ENCODE measurements around the gene LONP1.

LONP1 gene

DNA sequence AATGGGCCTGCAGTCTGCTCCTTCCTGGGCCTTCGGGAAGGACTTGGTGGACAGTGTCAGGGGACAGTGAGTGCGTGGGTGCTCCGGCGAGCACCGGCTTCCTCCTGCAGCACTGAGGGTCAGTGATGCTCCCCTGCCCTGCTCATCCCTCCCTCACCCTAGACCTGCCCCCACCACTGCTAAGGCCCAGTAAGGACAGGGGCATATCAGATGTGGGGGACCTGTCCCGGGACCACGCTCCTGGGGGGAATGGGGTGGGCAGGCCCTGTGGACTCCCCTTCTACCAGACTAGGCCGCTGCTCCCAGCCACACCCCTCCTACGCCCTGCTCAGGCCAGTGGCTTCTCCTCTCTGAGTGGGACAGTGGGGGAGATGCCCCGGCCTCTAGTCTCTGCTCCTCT, 42.8 kb downstream of the LONP1 start:
- no peak for DNase-seq

DNA sequence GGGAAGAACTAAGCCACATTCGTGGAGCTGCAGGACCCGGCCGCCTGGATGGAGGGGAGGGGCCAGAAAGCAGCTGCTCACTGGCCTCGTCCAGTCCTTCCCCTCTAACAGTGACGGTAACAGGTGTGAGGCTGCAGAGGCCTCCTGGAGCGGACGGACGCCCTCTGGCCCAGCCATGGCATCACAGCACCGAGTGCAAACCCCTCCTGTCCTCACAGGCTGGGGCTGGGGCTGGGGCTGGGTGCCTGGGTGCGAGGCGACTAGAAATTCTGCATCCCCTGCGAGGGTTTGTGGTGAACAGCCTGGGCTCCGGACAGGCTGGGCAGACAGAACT, 43.2 kb downstream of the LONP1 start:
- DNase-seq: no peak

DNA sequence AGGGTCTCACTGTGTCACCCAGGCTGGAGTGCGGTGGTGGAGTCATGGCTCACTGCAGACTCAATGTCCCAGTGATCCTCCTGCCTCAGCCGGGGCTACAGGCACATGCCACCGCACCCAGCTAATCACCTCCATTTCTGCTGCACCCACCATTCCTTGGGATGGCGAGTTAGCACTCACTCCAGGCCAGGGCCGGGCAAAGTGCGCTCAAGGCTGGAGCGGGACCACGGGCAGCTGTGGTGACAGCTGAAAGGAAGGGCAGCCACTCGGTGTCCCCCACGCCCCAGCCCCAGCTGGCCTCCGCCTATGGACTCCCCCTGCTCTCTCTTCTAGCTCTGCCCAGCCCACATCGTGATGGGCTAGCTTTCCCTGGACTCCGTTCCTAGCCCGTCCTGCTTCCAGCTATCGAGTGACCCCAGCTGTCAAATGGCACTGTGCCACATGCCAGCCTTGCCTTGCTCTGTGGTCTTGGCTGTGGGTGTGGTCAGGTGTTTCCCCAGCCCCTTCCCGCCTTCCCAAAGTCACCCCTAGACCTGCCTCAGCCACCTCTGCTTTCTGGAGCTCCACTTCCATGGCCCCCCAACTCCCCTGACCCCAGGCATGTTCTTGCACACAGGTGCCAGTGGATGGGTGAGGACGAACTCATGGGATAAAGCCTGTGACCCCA, 43.7 kb downstream of the LONP1 start:
- no peak for DNase-seq

DNA sequence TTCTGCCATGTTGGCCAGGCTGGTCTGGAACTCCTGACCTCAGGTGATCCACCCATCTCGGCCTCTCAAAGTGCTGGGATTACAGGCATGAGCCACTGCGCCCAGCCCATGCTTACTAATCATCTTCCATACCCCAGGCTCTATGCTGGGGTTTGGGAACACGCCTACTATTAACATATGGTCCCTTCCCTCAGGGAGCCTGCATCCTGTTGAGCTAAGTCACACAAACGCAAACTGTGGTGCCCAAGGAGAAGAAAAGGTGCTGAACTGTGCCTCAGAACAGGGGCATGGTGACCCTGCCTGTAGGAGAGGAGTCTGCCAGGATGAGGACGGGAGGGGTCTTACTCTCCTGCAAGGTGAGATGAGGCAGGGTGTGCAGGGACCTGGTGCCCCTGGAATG, 45.2 kb downstream of the LONP1 start:
- DNase-seq: no peak

DNA sequence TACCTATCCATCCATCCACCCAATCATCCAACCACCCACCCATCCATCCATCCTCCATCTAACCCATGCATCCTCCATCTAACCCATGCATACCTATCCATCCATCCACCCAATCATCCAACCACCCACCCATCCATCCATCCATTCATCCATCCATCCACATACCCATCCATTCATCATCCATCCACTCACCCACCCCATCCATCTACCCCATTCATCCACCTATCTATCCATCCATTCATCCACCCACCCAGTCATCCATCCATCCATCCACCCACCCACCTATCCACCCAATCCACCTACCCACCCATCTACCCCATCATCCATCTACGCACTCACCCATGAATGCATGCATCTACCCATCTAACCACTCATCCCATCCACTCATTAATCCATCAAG, 46.2 kb downstream of the LONP1 start:
- no peak for DNase-seq

DNA sequence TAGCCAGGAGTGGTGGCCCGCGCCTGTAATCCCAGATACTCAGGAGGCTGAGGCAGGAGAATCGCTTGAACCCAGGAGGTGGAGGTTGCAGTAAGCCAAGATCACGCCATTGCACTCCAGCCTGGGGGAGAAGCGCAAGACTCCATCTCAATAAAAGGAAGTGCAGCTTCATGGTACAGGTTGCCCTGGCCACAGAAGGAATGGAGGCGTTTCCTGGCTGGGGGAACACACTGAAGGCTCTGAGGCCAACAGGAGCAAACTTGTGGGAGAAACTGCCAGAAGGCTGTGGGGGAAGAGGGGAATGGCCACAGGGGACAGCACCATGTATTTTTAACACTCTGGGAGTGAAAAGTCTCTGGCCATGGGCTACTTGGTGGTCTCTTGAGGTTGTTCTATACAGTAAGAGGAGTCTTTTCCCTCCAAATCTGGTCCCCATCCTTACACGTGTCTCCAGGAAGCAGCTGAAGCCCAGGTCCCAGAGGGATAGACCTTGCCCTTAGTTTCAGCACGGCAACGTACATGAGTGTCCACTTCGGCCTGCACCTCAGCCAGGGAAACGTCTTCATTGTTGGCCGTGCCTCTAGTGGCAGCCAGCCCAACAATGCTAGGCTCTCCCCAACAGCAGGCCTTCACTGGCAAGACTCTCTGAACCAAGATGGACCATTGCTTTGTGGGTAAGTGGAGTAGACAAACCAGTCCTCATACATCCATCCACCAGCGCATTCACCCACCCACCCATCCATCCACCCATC, 47.1 kb downstream of the LONP1 start:
- DNase-seq: no peak

DNA sequence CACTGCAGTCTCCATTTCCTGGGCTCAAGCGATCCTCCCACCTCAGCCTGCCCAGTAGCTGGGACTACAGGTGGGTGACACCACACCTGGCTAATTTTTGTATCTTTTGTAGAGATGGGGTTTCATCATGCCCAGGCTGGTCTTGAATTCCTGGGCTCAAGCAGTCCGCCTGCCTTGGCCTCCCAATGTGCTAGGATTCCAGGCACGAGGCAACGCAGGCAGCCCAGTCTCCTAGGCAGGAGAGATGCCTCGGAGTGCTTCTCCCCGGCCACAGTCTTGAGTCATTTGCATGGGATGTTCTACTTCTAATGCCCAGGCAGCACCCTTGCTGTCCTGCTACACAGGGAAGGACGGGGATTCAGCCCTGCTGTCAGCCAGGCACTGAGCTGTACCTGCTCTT, 48.3 kb downstream of the LONP1 start:
- no peak for DNase-seq

DNA sequence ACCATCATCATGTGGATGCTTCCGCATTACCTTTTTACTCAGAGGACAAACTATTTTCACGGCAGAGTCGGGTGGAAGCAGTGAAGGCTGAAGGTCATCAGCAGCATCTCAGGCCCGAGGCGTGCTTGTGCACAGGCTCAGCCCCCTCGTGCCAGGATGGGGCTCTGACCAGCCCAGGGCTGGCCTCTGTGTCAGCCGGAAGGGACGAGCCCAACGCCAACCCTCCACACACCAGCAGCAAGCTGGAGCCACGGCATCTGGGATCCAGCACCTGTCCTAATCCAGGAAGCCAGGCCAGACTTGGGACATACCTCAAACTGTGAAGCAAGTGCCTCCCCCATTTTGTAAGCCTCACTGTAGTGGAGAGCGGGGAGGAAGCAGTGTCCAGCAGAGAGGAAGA, 50.7 kb downstream of the LONP1 start:
- DNase-seq: no peak

DNA sequence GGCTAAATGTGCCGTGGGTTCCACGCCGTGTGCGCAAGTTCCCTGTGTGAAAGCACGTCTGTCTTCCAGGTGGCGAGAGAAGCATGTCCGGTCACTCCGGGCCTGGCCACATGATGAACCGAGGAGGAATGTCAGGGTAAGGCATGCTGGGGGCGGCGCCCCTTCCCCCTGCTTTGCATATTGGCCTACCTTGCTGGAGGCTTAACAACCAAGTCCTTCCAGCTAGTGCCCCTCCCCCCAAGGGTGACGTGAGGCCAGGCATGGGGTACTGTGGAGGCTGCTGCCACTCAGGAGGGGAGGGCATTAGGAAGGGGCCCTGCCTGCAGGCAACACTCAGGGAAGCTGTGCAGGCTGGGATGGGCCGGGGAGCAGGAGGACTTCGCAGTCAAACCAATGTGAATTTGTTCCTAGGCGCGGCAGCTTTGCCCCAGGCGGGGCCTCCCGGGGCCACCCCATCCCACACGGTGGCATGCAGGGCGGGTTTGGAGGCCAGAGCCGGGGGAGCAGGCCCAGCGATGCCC, 52.1 kb downstream of the LONP1 start:
- DNase-seq: no peak

DNA sequence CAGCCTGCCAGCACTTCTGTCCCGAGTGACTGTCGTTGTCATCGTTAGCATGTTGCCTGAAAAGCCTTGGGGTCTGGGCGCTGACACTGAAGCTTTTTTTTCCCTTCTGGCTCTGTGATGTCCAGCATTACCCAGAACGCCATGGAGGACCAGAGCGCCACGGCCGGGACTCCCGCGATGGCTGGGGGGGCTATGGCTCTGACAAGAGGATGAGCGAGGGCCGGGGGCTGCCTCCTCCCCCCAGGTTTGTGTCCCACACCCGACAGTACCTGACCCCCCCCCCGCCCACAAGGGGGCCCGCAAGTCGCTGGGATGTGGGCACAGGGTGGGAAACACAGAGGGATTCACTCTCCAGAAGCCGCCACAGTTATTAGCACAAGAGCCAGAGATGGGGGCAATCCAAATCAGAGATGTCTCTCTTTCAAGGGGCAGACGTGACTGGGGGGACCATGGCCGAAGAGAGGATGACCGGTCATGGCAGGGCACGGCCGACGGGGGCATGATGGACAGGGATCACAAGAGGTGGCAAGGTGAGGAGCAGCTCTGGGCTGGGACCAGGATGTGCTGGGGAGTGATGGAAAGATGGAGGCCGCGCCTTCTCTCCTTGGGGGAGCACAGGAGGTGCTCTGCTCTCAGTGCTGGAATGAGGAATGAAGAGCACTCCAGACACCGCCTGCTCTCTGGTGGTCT, 52.9 kb downstream of the LONP1 start:
- no peak for DNase-seq

DNA sequence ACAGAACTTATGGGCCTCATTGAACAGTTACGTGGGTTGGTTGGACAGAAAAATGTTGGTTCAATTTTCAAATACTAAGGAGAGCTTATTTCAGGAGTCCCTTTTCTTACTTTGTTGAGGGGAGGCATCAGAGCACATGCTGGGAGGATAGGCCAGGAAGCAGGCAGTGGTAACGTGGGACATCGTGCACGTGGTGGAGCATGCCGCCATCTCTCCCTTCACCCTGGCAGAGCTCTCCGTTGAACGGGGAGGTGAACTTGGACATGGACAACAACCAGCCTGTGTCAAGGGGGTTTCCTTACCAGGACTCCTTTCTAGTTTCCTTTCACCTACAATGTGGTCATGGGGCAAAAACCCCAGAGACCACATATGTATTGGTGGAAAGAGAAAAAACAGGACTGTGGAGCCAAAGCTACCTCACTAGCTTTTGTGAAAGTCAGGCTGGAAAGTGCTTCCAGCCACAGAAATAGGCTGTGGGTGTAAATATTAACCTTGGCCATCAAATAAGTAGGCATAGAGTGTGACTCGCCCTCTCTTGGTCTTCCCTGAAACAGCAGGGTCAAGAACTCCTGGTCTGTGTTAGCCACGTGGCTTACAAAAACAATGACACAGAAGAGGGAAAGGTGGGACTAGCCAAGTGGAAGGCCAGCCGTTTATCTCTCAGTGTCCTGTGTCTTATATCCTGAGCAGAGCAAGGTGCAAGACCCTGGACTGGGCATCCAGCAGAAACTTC, 54.0 kb downstream of the LONP1 start:
- DNase-seq: no peak

DNA sequence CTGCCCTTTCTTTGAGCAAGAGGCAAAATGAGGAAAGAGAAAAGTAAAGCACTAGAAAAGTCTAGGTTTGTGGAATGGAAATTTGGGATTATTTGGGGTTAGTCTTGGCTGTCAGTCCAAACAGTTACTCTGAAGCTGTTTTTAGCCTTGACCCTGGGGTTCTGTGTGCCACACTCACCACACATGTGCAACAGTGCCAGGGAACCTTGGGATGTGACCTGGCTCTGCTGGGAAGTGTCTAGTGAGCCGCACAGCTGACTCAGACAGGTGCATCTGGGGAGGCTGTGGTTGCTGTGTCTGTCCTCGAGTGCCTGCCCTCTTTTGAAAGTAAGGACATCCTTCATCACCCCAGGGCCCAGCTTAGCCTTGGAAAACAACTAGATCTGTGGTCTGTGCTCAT, 55.4 kb downstream of the LONP1 start:
- no peak for DNase-seq

DNA sequence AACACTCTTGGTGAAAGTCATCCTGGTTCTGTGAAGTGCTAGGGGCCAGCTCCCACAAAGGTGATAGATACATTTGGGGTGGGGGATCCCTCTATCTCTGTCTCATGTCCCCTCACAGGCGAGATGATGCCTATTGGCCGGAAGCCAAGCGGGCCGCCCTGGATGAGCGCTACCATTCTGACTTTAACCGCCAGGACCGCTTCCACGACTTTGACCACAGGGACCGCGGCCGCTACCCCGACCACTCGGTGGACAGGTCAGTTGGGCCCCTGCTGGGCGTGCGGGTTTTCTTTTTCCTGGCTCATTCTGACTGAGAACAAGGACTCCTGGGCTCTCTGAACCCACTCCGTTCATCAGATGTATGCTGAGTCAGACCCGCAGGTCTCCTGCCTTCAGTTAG, 56.0 kb downstream of the LONP1 start:
- DNase-seq: no peak

DNA sequence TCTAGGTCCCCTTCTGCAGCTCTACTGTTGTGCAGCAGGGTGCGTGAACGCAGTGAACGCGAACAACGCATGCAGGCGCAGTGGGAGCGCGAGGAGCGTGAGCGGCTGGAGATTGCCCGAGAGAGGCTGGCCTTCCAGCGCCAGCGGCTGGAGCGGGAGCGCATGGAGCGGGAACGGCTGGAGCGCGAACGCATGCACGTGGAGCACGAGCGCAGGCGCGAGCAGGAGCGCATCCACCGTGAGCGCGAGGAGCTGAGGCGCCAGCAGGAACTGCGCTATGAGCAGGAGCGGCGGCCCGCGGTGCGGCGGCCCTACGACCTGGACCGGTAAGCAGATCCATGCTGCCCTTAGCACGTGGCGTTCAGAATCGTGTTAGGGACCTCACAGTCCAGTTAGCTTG, 58.5 kb downstream of the LONP1 start:
- no peak for DNase-seq

DNA sequence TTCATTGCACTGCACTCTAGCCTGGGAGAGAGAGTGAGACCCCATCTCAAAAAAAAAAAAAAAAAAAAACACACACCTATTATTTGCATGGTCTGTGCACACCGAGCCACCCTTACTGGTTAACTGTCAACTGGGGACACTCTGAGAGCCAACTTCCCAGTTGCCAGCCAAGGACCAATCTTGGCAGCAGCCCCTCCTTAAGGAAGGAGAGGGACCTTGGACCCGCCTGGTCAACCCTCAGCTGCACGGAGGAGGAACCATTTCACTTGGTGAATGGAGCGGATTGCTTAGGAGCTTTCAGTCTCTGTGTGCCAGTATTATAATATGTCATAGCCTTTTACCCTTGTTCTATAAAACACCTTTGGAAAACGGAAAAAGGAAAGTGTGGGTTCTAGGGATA, 64.5 kb downstream of the LONP1 start:
- DNase-seq: no peak

DNA sequence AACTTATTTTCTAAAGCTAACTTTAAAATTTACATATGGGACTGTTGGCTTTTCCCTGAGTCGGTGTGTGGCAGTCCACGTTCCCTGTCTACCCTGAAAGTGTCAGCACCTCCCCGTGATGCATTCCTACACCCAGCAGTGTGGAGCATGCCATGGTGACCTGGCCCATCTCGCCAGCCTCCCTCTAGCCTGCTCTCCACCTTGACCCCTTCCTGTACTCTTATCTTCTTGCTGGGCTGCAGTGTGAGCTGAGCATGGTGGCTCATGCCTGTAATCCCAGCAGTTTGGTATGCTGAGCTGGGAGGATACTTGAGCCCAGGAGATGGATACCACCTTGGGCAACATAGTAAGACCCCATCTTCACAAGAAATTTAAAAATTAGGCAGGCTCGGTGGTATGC, 65.0 kb downstream of the LONP1 start:
- no peak for DNase-seq

DNA sequence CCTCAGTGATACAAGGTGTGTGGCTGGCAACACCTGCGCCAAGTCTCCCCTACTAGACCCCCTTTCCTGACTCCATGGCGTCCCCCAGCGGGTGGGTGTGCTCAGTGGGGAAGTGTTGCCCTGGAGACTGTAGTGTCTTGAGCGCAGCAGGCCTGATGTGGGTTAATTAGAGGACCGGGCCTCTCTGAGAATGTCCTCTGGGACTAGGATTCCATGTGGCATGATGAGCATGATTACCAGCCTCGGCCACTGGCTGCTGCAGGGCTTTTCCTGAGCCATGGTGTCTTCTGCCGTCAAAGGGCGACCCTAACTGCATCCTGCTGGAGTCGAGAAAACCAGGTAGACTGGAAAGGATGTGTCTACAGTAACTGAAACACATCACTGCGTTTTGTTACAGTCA, 67.7 kb downstream of the LONP1 start:
- no peak for DNase-seq

DNA sequence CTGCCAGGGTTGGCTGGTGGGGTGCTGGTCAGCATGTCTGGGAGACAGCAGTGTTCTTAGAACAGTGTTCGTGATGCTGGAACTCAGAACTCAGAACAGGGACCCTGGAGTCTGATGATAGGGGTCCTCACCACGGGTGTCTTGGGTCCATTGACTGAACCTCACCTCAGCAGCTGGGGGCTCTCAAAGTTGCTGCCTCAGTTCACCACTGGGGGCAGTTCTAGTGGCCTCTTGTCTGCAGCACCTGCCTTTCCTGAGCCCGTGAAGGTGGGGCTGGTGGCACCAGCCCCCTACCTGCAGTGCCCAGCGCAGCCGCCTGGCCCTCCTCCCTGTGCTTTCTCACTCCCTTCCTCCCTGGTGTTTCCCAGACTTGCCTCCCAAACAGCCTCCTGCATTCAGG, 68.6 kb downstream of the LONP1 start:
- no peak for DNase-seq

DNA sequence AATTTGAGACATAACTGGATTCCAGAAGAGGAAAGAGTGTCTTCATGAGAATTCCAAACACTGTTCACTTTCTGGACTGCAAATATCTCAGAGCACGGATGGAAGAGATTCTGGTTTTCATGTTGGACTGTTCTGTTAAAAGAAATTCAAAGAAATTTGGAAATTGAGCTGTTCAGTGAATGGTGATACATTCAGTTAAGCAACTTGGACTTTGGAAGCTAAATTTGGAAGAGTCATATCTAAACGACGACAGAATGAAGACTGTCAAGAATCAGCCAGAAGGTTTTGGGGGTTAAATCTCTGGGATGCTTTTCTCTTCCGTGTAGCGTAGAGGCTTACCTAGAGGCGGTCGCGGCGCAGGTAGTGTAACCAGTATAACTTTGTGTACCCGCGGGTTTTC, 71.5 kb downstream of the LONP1 start:
- no peak for DNase-seq

DNA sequence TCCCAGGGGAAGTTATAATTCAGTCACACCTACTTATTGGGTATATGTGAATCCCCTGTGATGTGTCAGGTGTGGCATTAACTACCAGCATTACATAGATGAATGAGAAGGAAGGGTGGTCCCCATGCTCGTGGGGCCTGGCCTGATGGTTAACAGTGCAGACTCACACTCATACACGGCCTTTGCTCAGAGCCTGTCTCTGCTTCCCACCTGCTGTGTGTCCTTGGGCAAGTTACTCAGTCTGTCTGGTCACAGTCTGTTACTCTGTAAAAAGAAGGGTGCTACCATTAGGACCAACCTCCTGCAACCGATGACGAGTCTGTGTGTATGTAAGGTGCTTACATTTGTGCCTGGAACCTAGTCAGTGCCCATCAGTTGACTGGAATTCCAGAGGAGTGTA, 73.2 kb downstream of the LONP1 start:
- DNase-seq: no peak

DNA sequence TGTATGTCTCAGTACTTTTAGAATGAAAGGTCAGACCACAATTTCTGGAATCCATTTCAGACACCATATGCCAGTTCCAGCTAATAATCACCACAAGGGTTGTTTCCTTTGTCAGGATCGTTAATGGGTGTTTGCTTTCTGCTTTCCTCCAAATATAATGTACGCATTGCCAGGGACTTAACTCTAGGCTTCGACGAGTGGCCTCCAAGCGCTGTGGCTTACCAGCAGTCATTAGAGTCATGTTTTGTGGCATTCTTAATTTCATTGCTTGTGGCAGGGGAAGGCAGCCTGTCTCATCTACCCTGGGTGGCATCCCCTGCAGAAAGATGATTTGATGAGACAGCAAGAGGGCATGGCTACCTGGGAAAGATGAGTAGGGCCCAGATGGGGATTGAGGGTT, 74.5 kb downstream of the LONP1 start:
- DNase-seq: no peak

DNA sequence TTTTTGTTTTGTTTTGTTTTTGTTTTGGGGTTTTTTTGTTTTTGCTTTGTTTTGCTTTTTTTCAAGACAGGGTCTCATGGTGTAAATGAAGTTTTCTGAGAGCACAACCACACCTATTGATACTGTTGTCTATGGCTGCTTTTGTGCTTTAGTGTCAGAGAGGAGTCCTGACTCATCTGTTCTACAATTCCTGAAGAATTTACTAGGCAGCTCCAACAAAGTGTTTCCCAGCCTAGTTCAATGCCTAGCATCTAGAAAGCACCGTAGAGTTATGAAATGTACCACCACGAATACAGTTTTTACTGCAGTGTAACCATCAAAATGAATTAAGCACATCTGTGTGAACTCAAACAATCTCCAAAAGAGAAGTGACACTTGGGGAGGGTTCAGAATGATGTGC, 75.9 kb downstream of the LONP1 start:
- no peak for DNase-seq

DNA sequence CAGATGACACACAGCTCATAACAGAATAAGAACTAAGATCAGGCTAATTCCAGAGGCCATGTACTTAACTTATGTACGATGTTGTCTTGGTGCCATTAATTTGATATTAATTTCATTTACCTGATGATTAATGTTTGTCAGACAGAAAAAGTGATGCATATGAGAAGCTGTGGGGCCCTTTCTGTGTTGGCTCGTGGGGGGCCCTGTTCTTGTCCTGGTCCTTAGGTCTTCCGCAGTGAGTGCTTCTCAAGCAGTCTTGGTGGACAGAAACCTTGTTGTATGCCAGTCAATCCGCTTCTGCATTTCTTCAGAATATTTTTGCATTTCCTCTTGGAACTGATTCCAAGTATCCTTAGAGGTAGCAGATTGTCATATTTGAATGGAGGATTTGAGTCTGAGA, 76.9 kb downstream of the LONP1 start:
- DNase-seq: no peak

DNA sequence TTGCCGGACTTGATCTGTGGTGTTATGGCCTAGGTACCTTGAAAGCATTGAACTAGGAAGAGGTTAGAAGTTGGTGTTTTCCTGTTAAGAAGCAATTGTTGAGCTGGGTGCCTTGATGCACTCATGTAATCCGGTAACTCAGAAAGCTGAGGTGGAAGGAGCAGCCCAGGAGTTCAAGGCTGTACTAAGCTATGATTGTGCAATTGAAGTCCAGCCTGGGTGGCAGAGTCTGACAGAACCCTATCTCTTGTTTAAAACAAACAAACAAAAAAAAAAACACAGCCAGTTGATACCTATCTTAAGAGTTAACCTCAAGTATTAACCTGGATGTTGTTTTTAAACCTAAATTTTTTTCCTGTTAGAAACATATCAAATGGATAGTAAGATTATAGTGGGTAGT, 77.7 kb downstream of the LONP1 start:
- DNase-seq: no peak

Data from CD4-positive, alpha-beta T cell treated with Interleukin-17A for 4 hours (primary cell).